HG02938 (cell line): ENCODE measurements around the gene TENM3.

Experiments used
- ATAC-seq: cut with Tn5 transposase; IDR thresholded peaks from one replicate; pipeline ENCODE4 v1.9.1; 2021; ENCODE audit warnings: mild to moderate bottlenecking, moderate library complexity; ENCODE audit not compliant: unreplicated experiment

Gene TENM3

GRCh38 chr4:182280436-182281111 lies 37.4 kb downstream of the TENM3 start:
- no peak for ATAC-seq

DNA sequence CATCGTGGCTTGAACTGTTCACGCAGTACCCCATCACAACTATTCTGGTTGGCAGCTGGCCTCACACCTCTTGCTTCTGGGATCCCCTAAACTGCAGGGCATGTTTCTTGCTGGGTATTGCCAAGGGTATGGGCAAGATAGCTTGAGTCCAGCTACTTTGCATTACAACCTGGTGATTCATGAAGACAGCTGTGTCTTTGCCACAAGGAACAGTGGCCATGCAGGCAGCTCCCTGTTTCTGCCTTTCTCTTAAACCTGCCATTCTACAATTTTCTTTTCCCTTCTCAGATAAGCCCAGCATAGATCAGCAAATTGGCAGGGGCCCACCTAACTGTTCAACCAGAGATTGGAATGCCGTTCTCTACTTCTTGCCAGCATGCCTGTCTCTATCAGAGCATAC lies 42.8 kb downstream of the TENM3 start:
- no peak for ATAC-seq

DNA sequence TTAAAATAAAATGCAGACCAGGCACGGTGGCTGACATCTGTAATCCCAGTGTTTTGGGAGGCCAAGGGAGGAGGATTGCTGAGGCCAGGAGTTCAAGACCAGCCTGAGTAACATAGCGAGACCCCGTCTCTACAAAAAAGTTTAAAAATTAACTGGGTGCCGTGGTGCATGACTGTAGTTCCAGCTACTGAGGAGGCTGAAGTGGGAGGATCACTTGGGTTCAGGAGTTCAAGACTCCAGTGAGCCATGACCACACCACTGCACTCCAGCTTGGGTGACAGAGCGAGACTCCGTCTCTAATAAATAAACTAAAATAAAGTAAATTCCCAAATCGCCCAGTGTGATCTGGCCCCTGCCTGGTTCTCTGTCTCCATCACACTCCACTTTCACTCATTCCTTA lies 43.7 kb downstream of the TENM3 start:
- no peak for ATAC-seq

- ATAC-seq, result no peak
These were observed 45.3 kb downstream of the TENM3 start for GRCh38 chr4:182288534-182288933.

DNA sequence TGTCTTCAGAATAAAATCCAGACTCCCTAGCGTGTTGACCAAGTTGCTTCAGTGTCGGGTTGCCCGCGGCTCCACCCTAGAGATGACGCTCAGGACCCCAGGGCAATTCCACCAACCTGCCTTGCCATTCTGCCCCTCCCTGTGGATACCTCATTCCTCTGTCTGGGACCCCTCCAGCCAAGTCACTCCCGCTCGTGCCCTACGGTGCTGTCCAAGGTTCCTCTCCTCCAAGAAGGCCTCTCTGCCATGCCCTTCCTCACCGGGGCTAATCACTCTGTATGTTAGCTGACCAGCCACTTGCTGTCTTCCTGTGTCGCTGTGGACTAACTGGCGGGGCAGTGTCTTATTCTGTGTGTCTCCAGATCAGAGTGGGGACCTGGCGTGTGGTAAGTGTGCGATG lies 46.6 kb downstream of the TENM3 start:
- no peak for ATAC-seq

- no peak for ATAC-seq
These were observed 48.0 kb downstream of the TENM3 start for GRCh38 chr4:182291175-182291574.

DNA sequence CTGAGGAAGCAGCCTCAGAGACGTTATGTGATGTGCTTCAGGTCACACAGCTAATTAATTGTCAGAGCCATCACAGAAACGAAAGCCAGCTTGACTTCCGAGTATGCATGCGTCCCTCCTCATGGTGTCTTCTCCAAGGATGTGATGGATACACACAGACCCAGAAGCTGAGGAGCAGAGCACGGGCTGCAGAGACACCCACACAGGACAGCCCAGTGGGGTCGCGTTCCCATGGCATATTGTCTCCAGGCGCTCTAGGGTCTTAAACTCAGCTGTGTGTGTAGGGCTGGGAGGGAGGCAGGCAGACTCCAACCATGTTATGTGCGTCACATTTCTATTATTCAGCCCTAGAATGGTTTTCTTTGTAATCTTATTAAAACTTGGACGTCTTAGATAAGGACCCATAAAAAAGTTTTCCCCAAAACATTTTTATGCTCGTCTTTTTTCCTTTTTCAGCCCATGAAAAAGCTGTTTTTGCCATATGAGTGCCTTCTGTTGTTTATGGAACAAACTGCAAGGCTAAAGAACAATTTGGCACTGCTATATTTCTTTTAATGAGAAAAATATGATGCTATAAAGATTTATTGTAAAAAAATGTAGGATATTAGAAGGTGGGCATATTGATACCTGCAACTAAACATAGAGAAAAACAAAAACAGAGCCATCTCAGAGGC lies 48.5 kb downstream of the TENM3 start:
- ATAC-seq, result no peak

- no peak for ATAC-seq
These were observed 49.4 kb downstream of the TENM3 start for GRCh38 chr4:182292612-182293011.

DNA sequence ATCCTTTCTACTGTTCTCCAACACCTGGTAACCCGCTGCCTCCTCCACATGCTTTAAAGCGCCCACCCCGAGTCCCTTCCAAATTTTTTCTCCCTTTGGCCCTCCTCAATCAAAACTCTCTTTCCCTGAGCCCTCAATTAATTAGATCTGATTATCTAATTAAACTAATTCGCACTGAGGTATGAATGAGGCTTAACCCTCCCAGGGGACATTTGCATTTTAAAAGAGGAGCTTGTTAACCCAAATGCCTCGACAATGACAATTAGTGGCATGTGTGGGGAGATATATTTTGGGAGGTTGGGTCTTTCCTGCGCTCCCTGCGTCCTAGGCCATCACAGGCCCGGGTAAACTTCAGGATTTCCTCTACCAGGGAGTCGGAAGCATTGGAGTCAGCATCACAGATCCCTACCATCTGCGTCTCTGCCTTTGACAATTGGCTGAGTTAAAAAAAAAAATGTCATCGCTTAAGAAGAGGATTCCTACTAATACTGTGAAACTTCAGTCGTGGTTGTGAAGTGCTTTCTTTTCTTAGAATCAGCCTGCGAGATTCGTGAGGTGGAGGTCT lies 50.6 kb downstream of the TENM3 start:
- no peak for ATAC-seq

DNA sequence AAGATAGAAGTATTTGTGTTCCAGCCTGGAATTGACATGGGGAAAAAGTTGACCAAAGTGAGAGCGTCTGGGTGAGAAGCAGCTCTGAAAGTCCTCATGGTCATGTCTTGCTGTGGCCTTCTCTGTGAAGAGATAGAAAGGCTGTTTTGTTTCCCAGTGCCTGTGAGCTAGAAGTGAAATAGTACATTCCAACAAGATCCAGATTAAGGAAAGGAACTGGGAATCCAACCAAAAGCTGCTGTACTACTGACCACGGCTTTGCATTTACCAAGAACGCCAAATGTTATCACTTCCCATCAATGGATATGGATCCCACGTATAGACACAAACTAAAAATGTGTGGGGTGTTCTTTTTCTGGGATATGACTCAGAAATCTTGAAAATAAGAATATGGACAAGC lies 51.2 kb downstream of the TENM3 start:
- ATAC-seq, result no peak

DNA sequence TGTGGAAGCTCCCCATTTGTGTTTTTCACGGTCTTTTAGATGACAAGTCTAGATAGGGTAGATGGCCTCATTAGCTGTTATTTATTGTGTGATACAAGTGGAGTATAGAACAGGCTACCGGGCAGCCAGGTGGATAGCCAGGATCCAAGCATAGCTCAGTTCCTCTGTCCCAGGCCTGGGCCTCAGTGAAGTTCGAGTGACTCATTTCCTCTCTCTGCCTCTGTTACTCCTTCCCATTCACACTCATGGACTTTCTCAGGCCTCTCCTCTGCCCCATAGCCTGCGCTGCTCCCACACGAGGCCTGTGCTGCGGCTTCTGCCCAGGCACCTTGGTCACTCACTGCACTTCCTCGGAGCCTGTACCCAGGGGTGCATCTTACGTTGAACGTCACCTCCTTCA lies 54.5 kb downstream of the TENM3 start:
- no peak for ATAC-seq

DNA sequence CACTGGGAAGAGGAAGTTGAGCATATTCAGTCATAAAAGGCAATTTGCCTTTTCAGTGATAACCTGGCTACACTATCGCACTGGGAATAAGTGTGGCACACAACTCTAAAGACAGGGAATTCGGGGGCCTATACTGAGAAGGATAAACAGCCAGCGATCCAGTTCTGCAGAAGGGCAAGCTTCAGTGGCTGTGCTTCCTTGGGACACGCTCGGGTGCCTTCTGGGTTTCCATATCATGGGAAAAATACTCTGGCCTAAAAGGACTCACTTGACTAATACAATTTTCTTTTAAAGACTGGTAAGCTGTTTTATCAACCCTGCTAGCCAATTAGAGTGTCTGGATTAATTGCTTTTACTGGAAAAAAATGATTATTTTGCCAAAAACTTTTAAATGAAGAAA lies 58.5 kb downstream of the TENM3 start:
- ATAC-seq, result no peak

GRCh38 chr4:182303847-182304246 lies 60.6 kb downstream of the TENM3 start:
- ATAC-seq, result no peak

- no peak for ATAC-seq
These were observed 63.7 kb downstream of the TENM3 start for GRCh38 chr4:182306792-182307507.

DNA sequence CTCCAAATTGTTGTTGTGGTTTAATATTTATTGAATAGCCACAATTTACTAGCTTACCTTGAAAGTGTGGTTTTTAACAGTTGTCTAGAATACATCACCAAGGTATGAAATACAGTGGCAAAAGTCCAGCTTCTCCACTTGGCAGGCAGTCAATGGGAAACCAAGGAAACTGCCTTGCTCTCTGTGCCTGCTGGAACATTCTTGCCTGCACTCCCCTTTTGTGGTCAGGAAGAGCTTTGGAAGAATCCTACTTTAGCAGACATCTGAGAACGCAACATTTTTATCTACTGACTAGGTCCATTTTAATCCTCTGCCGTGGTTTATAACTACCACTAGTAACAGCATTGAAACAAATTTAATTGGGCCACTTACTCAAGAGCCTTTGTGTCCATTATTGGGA lies 64.5 kb downstream of the TENM3 start:
- ATAC-seq, result no peak

DNA sequence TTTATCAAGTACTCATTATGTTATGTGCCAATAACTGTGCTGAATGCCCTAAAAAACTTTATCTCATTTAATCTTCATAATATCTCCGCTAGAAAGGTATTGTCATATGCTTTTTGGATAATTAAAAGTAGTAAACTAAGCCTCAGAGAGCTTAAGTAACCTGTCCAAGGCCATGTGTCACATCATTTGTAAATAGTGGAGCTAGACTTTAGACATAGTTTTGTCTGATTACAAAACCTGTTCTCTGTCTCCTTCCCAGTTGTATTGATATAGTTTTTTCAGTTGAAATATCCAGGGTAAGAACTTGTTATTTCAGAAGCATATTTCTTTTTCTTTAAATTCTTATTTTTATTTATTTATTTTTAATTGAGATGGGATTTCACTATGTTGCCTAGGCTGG lies 66.7 kb downstream of the TENM3 start:
- no peak for ATAC-seq

- ATAC-seq, result no peak
These were observed 67.1 kb downstream of the TENM3 start for GRCh38 chr4:182310316-182310715.

- ATAC-seq, result no peak
These were observed 67.8 kb downstream of the TENM3 start for GRCh38 chr4:182310962-182311361.

- ATAC-seq, result no peak
These were observed 71.3 kb downstream of the TENM3 start for GRCh38 chr4:182314537-182314936.

- ATAC-seq, result no peak
These were observed 75.1 kb downstream of the TENM3 start for GRCh38 chr4:182318256-182318655.

- ATAC-seq, result no peak
These were observed 76.9 kb downstream of the TENM3 start for GRCh38 chr4:182320092-182320491.

GRCh38 chr4:182320580-182320979 lies 77.4 kb downstream of the TENM3 start:
- ATAC-seq, result no peak
